HG03159 (cell line): ENCODE data around the gene HDX.
"Not testable (repeated sequence)": the region's sequence is repeated elsewhere in the genome, so short reads cannot be mapped to it uniquely, and the experiment has no call there.

Source experiments
- ATAC-seq: cut with Tn5 transposase; IDR thresholded peaks from one replicate; pipeline ENCODE4 v1.9.1; 2021; ENCODE audit warnings: mild to moderate bottlenecking, moderate library complexity; ENCODE audit not compliant: unreplicated experiment

Gene HDX

GRCh38 chrX:84340968-84341367 lies 161.3 kb downstream of the HDX start:
- ATAC-seq, result no peak

- peak; percentile 69 for ATAC-seq
These were observed 162.5 kb downstream of the HDX start for GRCh38 chrX:84339507-84340364.

DNA sequence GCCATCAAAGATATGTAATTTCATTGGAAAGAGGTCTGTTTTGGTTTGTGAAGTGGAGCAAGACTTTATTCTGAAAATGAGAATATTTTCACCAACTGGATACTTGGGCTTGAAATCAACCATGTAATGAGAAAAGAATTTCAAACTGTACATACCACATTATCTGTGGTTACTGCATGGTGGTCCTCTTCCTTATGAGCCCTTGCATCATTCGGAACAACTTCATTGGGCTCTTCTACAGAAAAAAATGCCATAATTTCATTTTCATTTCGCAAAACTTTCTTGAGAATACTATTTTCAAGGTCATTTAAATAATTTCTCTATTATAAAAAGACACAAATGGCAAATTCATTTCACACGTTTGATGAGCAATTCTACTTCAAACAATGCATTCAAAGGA lies 165.6 kb downstream of the HDX start:
- ATAC-seq, result no peak

GRCh38 chrX:84335121-84335520 lies 167.1 kb downstream of the HDX start:
- no peak for ATAC-seq

- no peak for ATAC-seq
These were observed 180.0 kb downstream of the HDX start for GRCh38 chrX:84322083-84322827.

- ATAC-seq, result no peak
These were observed 181.6 kb downstream of the HDX start for GRCh38 chrX:84320614-84321013.

GRCh38 chrX:84320023-84320422 lies 182.2 kb downstream of the HDX start:
- no peak for ATAC-seq

GRCh38 chrX:84318661-84319060 lies 183.6 kb downstream of the HDX start:
- no peak for ATAC-seq

- not testable (repeated sequence) for ATAC-seq
These were observed 186.3 kb downstream of the HDX start for GRCh38 chrX:84315946-84316345.
